ENCODE results near the gene AMOTL1. TPM values are rescaled to one million over a fixed set of nuclear protein-coding genes. Genes with fewer than 3 reads are reported as not detected.

Gene AMOTL1
- total and polyA plus RNA-seq, 2 donors (not counting 3 experiments of a cell fraction or from before 2014, with no cell fraction given): 12.5 to 37.8 TPM

DNA sequence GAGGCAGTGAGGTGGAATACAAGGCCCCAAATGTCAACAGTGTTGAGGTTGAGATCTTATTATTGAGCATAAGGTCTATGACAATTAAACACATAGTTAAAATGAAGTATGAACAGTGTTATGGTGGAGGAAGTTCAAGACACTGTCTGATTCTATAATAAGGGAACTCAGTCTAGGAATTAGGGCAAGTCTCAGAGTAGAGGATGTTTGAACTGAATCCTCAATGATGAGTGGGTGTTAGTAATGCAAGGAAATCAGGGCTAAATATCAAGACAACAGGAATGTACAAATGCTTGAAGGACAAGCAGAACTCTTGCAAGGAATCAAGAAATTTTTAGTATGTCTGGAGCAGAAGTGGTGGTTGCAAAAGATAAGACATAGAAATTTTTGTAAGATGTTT is 152.2 kb downstream of the AMOTL1 start:
- CTCF ChIA-PET: interaction anchor here (1.0 kb wide), 1 partner anchor 48 kb away, joined by 3 read pairs; no protein-coding TSS in a partner anchor
- intact Hi-C loops (cut with micrococcal nuclease) (no loop called here), dilution Hi-C loops (cut with MboI; ENCODE audit: extremely low pct_ligation_motif_present, low sequenced_read_pairs) (no loop called here)
- Histone ChIP-seq H3K27me3 (ENCODE audit: control insufficient read depth in 2 of 2, insufficient read depth in 2 of 2, low read length in 2 of 2) (no peaks in the 10 kb centered on the region), H3K9me3 (replicated peaks; ENCODE audit: control insufficient read depth, insufficient read depth, low read length) (no peaks in the 10 kb centered on the region), H3K4me3 (replicated peaks in 1 of 3; ENCODE audit: insufficient read depth in 1 of 3, low read depth in 1 of 3, low read length in 3 of 3) (no peak overlapping the region), H3K79me2 (ENCODE audit: control insufficient read depth, insufficient read depth, low read length) (no peaks in the 10 kb centered on the region), H4K20me1 (replicated peaks; ENCODE audit: control insufficient read depth, extremely low read depth, insufficient read depth, low read length) (no peaks in the 10 kb centered on the region), H3K9ac (replicated peaks; ENCODE audit: extremely low read depth, insufficient read depth, low read length) (no peak overlapping the region), H3K36me3 (ENCODE audit: control insufficient read depth in 2 of 2, extremely low read depth in 1 of 2, insufficient read depth in 2 of 2, low read length in 2 of 2) (no peaks in the 10 kb centered on the region), H3K9me1 (replicated peaks; ENCODE audit: control insufficient read depth, extremely low read depth, insufficient read depth, low read length) (no peaks in the 10 kb centered on the region), H3K27ac (ENCODE audit: insufficient read depth, low read depth, low read length) (no peak overlapping the region), H3K4me2 (ENCODE audit: insufficient read depth, low read length) (no peak overlapping the region), H2AFZ (ENCODE audit: low read depth, low read length) (no peak overlapping the region), H3K4me1 (ENCODE audit: control insufficient read depth, extremely low read depth, insufficient read depth, low read length) (peaks cover 7% of the 10 kb centered on the region)
- TF ChIP-seq MYC (IDR thresholded peaks at IDR 0.05; ENCODE audit: low read depth, low read length) (no peak), JUN (IDR thresholded peaks at IDR 0.05; ENCODE audit: borderline replicate concordance, insufficient read depth, insufficient read length, low read depth) (no peak), FOS (IDR thresholded peaks at IDR 0.05; ENCODE audit: borderline replicate concordance, insufficient read depth, low read length) (no peak), POLR2A (IDR thresholded peaks at IDR 0.05; ENCODE audit: low read depth, low read length) (no peak), EZH2 (IDR thresholded peaks at IDR 0.05; ENCODE audit: borderline replicate concordance, low read depth, low read length, severe bottlenecking) (no peak)
- TF ChIP-seq, protein P1, sequence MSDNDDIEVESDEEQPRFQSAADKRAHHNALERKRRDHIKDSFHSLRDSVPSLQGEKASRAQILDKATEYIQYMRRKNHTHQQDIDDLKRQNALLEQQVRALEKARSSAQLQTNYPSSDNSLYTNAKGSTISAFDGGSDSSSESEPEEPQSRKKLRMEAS (IDR thresholded peaks at IDR 0.05; ENCODE audit: insufficient read depth, insufficient read length): no peak
- POLR2A ChIA-PET: no interaction called here
- no peak for FAIRE-seq
- no peak for DNase-seq (ENCODE audit: low read depth, low spot score)
- BruUV-seq (replicated peaks): no TSS peak

DNA sequence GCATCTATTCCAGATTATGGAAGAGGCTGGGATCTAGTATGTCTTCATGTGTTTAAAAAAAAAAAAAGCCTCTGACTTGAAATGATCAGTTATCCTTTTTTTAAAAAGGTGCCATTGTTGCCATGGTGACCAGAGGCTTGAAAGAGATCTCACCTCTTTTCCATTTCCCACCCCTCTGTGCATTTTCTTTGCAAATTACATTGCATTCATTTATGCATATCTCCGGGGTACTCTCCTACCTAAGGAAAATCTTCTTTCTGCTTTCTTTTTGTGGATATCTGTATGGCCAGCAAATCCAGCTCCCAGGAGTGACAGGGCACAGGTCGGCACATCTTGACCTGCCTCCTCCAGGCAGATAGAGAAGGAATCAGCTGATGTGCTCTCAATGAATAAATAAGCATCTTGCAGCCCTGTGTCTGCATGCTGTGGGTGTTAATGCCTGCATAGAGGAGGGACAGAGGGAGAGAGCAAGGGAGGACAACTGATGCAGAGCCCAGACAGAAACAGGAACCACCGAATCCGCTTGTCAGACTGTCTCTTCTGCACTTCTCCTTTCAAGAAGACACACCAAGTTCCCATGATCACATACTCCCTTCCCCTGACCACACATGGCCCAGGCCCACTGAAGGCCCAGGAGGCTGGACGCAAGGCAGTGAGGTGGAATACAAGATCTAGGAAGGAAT is 154.3 kb downstream of the AMOTL1 start:
- Histone ChIP-seq H3K27me3 (ENCODE audit: control insufficient read depth in 2 of 2, insufficient read depth in 2 of 2, low read length in 2 of 2) (no peaks in the 10 kb centered on the region), H3K9ac (replicated peaks; ENCODE audit: extremely low read depth, insufficient read depth, low read length) (no peak overlapping the region), H3K9me1 (replicated peaks; ENCODE audit: control insufficient read depth, extremely low read depth, insufficient read depth, low read length) (no peaks in the 10 kb centered on the region), H3K4me3 (replicated peaks in 1 of 3; ENCODE audit: insufficient read depth in 1 of 3, low read depth in 1 of 3, low read length in 3 of 3) (no peak overlapping the region), H3K79me2 (ENCODE audit: control insufficient read depth, insufficient read depth, low read length) (no peaks in the 10 kb centered on the region), H4K20me1 (replicated peaks; ENCODE audit: control insufficient read depth, extremely low read depth, insufficient read depth, low read length) (no peaks in the 10 kb centered on the region), H3K9me3 (replicated peaks; ENCODE audit: control insufficient read depth, insufficient read depth, low read length) (no peaks in the 10 kb centered on the region), H3K27ac (ENCODE audit: insufficient read depth, low read depth, low read length) (no peak overlapping the region), H2AFZ (ENCODE audit: low read depth, low read length) (no peak overlapping the region), H3K4me1 (ENCODE audit: control insufficient read depth, extremely low read depth, insufficient read depth, low read length) (peaks cover 27% of the 10 kb centered on the region), H3K4me2 (ENCODE audit: insufficient read depth, low read length) (no peak overlapping the region), H3K36me3 (ENCODE audit: control insufficient read depth in 2 of 2, extremely low read depth in 1 of 2, insufficient read depth in 2 of 2, low read length in 2 of 2) (no peaks in the 10 kb centered on the region)
- POLR2A ChIA-PET: no interaction called here
- no peak for TF ChIP-seq POLR2AphosphoS5 (IDR thresholded peaks at IDR 0.05; ENCODE audit: insufficient read depth, low read depth, low read length)
- no peak for TF ChIP-seq GATA2 (IDR thresholded peaks at IDR 0.05; ENCODE audit: insufficient read depth, insufficient read length, low read depth, low read length)
- no peak for TF ChIP-seq CTCF (IDR thresholded peaks at IDR 0.05; ENCODE audit: extremely low read depth in 1 of 2, insufficient read depth in 1 of 2, low read depth in 1 of 2, low read length in 2 of 2)
- TF ChIP-seq EZH2 (IDR thresholded peaks at IDR 0.05; ENCODE audit: borderline replicate concordance, low read depth, low read length, severe bottlenecking): no peak
- no peak for TF ChIP-seq JUN (IDR thresholded peaks at IDR 0.05; ENCODE audit: borderline replicate concordance, insufficient read depth, insufficient read length, low read depth)
- TF ChIP-seq, protein P1 (IDR thresholded peaks at IDR 0.05; ENCODE audit: insufficient read depth, insufficient read length): no peak
- TF ChIP-seq POLR2A (IDR thresholded peaks at IDR 0.05; ENCODE audit: low read depth, low read length): no peak
- no peak for TF ChIP-seq MYC (IDR thresholded peaks at IDR 0.05; ENCODE audit: low read depth, low read length)
- no peak for TF ChIP-seq FOS (IDR thresholded peaks at IDR 0.05; ENCODE audit: borderline replicate concordance, insufficient read depth, low read length)
- dilution Hi-C loops (cut with MboI; ENCODE audit: extremely low pct_ligation_motif_present, low sequenced_read_pairs): no loop called here
- intact Hi-C loops (cut with micrococcal nuclease): no loop called here
- FAIRE-seq (no peak), DNase-seq (ENCODE audit: low read depth, low spot score) (no peak)
- CTCF ChIA-PET: interaction anchor here (1.6 kb wide), 1 partner anchor 25 kb away, joined by 6 read pairs; no protein-coding TSS in a partner anchor
- BruUV-seq (replicated peaks): no TSS peak

Measured in endothelial cell of umbilical vein (primary cell).